Smooth muscle cell of the brain vasculature (primary cell): ENCODE data around the gene SENP1.
A peak's percentile ranks its signal among the peaks of the same experiment; 100 is the strongest.

ENCODE experiments used
- DNase-seq: peaks from one replicate; pipeline ENCODE4 v3.0.0-alpha.2; 2012; ENCODE audit warnings: low read depth, low spot score

Gene SENP1

DNA sequence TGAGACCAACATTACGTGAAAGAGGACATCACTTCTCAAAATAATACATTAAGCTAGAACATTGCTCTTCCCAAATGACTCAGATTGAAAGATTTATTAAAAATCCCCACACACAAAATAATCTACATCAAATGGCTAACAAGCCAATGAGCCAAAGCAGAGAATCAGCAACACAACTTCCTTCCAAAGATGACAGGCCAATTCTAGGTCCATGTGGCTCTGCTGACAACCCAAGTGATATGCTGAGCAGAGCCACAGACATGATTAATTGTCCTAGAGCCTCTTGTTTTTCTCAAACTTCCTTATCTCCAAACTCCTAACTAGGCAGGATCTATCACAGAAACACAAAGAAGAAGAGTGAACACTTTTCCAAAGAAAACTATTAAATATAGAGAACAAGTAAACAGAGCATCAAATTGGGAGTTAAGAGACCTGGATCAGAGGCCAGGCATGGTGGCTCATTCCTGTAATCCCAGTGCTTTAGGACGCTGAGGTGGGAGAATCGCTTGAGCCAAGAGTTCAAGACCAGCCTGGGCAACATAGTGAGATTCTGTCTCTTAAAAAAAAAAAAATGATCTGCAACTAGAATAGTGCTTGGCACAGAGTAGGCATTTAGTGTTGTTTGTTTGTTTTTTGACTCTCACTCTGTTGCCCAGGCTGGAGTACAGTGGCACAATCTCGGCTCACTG, 38.5 kb downstream of the SENP1 start:
- DNase-seq: no peak

GRCh38 chr12:48065041-48065440, 40.8 kb downstream of the SENP1 start:
- DNase-seq: no peak

- no peak for DNase-seq
These were observed 42.3 kb downstream of the SENP1 start for GRCh38 chr12:48063530-48063929.

DNA sequence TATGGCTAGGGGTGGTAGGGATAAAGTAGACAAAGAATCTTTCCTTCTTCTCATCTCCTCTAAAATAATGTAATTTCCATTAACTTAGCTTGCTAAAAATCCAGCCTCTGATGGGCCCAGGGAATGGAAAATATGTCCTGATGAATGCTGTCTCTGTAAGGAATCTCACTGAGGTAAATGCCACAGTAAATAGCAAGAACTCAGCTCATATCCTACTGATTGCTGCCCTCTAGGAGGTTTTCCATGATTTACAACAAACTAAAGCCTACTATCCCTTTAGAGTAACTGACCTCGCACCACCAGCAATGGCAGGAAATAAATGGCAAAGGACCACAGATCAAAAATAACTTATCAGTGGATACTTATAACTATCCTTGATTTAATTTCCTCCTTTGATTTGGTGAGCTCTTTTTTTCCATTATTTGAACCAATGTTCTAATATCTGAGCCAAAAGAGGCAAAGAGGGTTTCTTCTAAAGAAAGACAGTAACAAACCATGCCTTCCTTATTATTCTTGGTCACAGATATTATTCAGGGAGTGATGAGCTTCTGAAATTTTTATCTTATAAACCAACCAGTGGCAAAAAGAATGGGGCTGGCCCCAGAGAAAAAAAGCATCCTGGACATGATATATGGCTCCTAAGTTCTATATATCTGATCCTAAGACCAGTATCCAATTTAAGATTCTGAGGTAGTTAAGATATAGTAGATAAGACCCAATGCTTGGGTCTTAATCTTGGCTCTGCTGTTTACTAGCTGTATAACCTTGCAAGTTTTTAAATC, 43.8 kb downstream of the SENP1 start:
- DNase-seq: no peak

- no peak for DNase-seq
These were observed 45.4 kb downstream of the SENP1 start for GRCh38 chr12:48060474-48060873.

GRCh38 chr12:48058771-48059170, 47.1 kb downstream of the SENP1 start:
- no peak for DNase-seq

GRCh38 chr12:48054955-48055821, 50.7 kb downstream of the SENP1 start:
- DNase-seq: no peak

DNA sequence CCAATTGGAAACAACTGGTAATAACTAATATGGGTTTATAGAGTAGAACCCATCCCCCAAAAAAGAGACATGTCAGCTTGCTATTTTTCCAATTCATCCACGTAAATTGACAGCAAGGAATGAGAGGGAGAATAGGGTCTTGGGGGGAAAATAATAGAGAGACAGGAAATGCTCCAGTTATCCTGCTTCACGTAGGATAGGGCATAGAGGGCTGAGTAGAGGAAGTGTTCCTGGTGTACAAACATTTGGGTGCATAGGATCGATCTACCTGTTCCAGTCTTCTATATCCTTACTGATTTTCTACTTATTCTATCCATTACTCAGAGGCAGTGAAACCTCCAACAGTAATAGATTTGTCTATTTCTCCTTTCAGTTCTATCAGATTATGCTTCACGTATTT, 52.0 kb downstream of the SENP1 start:
- no peak for DNase-seq

GRCh38 chr12:48053122-48053521, 52.8 kb downstream of the SENP1 start:
- DNase-seq: no peak

DNA sequence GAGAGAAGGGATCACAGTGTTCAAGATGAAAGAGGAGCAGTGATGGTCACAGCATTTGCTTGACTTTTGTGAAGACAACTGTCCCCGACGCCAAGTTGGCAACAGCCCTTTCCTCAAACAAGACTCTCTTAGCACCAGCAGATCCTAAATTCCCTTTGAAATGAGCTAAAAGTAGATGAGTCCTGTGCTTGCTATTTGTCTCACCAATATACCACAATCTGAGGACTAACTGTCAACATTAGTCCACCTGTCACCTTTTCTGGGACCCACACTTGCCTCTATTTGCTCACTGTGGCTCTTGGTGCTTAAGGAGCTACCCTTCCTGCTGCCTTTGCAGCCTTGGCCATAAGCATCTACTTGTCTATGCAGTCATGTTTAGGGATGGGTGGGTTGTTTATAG, 54.2 kb downstream of the SENP1 start:
- no peak for DNase-seq

DNA sequence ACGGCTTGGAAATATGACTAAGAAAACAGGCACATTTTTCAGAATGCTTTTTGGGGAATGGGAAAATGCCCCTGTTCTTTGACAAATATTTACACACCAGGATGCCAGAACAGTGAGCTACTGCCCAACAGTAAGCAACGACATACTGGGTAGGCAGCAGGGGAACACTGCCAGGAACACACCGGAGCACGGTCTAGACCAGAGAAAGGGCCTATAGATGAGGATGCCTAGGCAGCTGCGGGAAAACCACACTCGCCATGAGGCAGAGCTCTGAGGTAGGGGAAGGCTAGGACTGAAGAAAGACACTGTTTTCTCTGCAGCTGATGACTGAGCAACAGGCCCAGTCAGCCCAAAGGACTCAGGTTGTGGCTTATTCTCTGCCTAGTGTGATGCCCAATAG, 55.7 kb downstream of the SENP1 start:
- no peak for DNase-seq

- DNase-seq: no peak
These were observed 59.8 kb downstream of the SENP1 start for GRCh38 chr12:48045965-48046518.

DNA sequence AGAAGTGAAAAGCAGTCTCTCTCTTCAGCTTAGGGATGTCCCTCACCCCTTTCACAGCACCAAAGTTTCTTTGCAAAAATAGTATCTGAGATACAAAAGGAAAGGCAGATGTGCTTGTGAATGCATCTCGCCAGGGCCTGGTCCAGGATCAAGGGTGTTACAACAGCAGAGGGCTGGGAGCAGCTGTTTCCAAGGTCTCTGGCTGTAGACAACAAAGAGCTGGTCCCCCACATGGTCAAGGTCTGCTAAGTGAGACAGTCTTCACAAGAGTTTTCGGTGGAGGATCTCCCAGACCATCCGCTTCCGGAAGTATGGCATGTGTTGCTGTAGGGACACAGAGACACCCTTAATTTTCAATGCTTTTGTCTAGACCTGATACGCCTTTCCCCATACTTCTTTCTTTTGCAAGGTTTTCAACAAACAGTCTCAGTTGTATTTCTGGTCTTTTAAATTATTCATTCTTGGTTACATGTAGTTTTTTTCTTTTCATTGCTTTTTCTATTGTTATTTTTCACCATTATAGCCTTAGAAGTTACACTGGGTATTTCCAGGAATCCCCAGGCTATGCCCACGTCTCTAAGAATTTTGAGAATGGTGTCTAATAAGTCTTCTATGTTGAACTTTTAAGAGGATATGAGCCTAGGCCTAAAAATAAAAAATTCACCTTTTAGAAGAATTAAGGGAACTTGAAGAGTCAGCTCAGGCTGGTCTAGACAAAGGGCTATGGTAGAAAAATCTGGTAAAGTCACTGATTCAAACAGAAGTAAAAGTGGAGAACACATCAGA, 60.6 kb downstream of the SENP1 start:
- no peak for DNase-seq

DNA sequence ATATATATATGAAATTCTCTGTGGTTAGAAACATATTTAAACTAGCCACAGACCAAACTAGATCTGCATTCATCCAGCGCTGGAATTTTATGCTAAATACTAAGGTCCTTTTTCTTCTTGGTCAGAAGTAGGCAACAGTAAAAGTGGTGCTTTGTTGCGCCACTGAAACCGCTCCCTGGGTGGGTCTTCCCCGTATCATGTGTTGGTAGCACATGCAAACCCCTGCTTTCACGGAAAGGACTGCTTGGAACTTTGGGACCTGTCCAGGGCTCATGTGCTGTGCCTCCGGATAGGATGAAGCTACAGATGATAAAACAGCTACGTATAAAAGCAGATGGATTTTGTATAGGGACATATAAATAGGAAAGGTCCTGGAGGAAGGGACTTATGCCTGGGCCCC, 61.5 kb downstream of the SENP1 start:
- no peak for DNase-seq

DNA sequence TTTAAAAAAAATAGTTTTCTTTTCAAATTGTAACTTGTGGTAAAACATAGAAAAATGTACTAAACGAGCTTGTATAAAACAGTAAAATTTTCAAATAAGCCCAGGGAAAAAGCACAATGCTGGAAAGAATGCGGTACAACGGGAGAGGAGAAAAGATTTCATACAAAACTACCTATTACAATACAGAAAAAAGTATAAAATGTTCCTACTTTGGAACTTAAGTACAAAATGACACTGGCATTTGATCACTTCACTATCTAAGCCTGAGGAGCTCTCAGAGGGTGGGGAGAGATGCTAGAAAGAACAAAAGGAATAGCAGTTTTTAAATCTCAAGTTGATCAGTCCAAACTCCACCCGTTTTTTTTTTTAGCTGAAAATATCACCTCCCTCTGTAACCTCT, 62.1 kb downstream of the SENP1 start:
- no peak for DNase-seq

- no peak for DNase-seq
These were observed 64.1 kb downstream of the SENP1 start for GRCh38 chr12:48041591-48042423.

DNA sequence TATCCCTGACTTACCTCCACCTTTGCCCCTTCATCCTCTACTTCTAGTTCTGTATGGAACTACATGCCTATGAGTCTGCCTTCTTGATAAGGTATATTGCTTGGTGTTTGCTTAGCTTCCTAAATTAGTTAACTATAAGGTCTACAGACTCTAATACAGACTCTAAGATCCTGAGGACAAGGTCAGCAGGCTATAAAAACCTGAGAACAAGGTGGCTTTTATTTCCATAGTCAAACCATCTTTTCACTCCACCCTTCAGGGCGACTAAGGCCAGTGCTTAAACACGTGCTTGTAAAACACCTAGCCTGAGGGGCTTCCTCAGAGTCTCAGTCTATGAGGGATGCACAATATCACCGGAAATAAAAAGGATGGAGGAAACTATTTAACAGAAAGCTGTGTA, 65.5 kb downstream of the SENP1 start:
- DNase-seq: no peak

DNA sequence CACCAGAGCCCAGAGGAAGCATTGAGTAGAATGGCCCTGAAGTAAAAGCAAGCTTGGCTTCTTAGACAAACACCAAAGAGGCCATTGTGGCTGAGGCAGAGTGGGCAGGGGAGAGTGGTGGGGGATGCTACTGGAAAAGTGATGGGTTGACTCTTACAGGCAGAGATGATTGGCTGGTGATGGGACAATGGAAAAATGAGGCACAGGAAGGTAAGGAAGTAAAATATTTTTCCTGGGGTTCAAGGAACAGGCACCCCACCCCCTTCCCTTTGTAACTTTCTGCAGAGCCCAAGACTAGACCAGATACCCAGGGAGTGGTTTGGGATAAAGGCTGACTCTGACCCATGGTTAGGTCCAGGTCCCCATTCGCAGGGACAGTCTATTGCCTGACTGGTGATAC, 66.7 kb downstream of the SENP1 start:
- no peak for DNase-seq

GRCh38 chr12:48038085-48038484, 67.8 kb downstream of the SENP1 start:
- DNase-seq: no peak

- DNase-seq: peak; percentile 17
These were observed 68.5 kb downstream of the SENP1 start for GRCh38 chr12:48037267-48037915.
